CD14-positive monocyte (primary cell): ENCODE measurements around the gene ZNF101. TPM values are rescaled to one million over a fixed set of nuclear protein-coding genes. Genes with fewer than 3 reads are reported as not detected.

Experiments used
- DNase-seq, 3 donors: peaks; one replicate each; pipeline ENCODE4 v3.0.0-alpha.2; 2011 to 2022
- H2AFZ ChIP-seq: 2 replicates; pipeline ENCODE4 v1.6.0; 2012; ENCODE audit warnings: mild to moderate bottlenecking, low read depth, low read length, inconsistent platforms; ENCODE audit not compliant: insufficient read depth, poor library complexity, severe bottlenecking
- H3K27ac ChIP-seq, 2 donors: 1 replicate in 1 of 2; 2 replicates in 1 of 2; pipeline ENCODE4 v1.5.1; 2012 to 2013; ENCODE audit warnings: low read length in 2 of 2, control low read depth in 1 of 2, inconsistent platforms in 1 of 2, low read depth in 1 of 2, mild to moderate bottlenecking in 1 of 2
- H3K27me3 ChIP-seq, 2 donors: one replicate each; pipeline versions ENCODE4 v1.6.0 to v1.6.1; 2011 to 2013; ENCODE audit warnings: low read length in 2 of 2; ENCODE audit not compliant: control insufficient read depth in 2 of 2, insufficient read depth in 2 of 2
- H3K36me3 ChIP-seq, 2 donors: replicated peaks in 1 of 2; 1 replicate in 1 of 2; 2 replicates in 1 of 2; pipeline versions ENCODE4 v1.5.1 to v1.6.1; 2012 to 2013; ENCODE audit warnings: low read length in 2 of 2, control low read depth in 1 of 2, inconsistent platforms in 1 of 2, mild to moderate bottlenecking in 1 of 2; ENCODE audit not compliant: insufficient read depth in 2 of 2, control insufficient read depth in 1 of 2
- H3K4me1 ChIP-seq, 2 donors: 1 replicate in 1 of 2; 2 replicates in 1 of 2; pipeline versions ENCODE4 v1.5.1 to v1.6.1; 2012 to 2013; ENCODE audit warnings: low read length in 2 of 2, control low read depth in 1 of 2, inconsistent platforms in 1 of 2, mild to moderate bottlenecking in 1 of 2, moderate library complexity in 1 of 2; ENCODE audit not compliant: insufficient read depth in 2 of 2, control insufficient read depth in 1 of 2
- H3K4me2 ChIP-seq: replicated peaks from 2 replicates; pipeline ENCODE3; 2012; ENCODE audit warnings: low read length, moderate library complexity, mild to moderate bottlenecking; ENCODE audit not compliant: poor library complexity, severe bottlenecking; ENCODE audit errors: extremely low read depth
- H3K4me3 ChIP-seq, 3 experiments: fragments of 200-600 bp in 1 of 3; sonication (generic) in 1 of 3; replicated peaks in 1 of 3; 1 replicate in 2 of 3; 2 replicates in 1 of 3; pipeline ENCODE4 v1.5.1; 2011 to 2013; ENCODE audit warnings: low read length in 3 of 3, mild to moderate bottlenecking in 3 of 3, control low read depth in 2 of 3, low read depth in 2 of 3, inconsistent platforms in 1 of 3, moderate library complexity in 1 of 3
- H3K79me2 ChIP-seq: 2 replicates; pipeline ENCODE4 v1.6.0; 2012; ENCODE audit warnings: mild to moderate bottlenecking, control low read depth, inconsistent platforms, low read length, moderate library complexity; ENCODE audit not compliant: insufficient read depth
- H3K9ac ChIP-seq: 2 replicates; pipeline ENCODE4 v1.6.0; 2017; ENCODE audit warnings: low read length, mild to moderate bottlenecking; ENCODE audit not compliant: insufficient read depth, poor library complexity, severe bottlenecking
- H3K9me3 ChIP-seq, 2 donors: replicated peaks in 1 of 2; 1 replicate in 1 of 2; 2 replicates in 1 of 2; pipeline versions ENCODE4 v1.5.1 to v1.6.1; 2012 to 2013; ENCODE audit warnings: low read length in 2 of 2, control low read depth in 1 of 2; ENCODE audit not compliant: control insufficient read depth in 1 of 2, insufficient read depth in 1 of 2
- H4K20me1 ChIP-seq: 2 replicates; pipeline ENCODE4 v1.6.0; 2012; ENCODE audit warnings: mild to moderate bottlenecking, low read length, control low read depth, moderate library complexity; ENCODE audit not compliant: insufficient read depth
- H3K27ac Mint-ChIP-seq, 7 donors: one replicate each; pipeline ENCODE4 v1.8.0; 2020; ENCODE audit warnings: mild to moderate bottlenecking in 7 of 7, mixed read lengths in 7 of 7, moderate library complexity in 6 of 7, inconsistent platforms in 2 of 7
- H3K27me3 Mint-ChIP-seq, 3 donors: one replicate each; pipeline ENCODE4 v1.8.0; 2021 to 2022; ENCODE audit warnings: low read depth in 3 of 3, mild to moderate bottlenecking in 3 of 3, mixed read lengths in 3 of 3, moderate library complexity in 3 of 3, inconsistent platforms in 1 of 3
- H3K36me3 Mint-ChIP-seq, 2 donors: one replicate each; pipeline ENCODE4 v1.8.0; 2020; ENCODE audit warnings: mixed read lengths in 2 of 2, inconsistent platforms in 1 of 2, mild to moderate bottlenecking in 1 of 2
- H3K4me1 Mint-ChIP-seq: one replicate; pipeline ENCODE4 v1.8.0; 2020; ENCODE audit warnings: mild to moderate bottlenecking, mixed read lengths
- H3K4me3 Mint-ChIP-seq, 2 donors: one replicate each; pipeline ENCODE4 v1.8.0; 2020; ENCODE audit warnings: mild to moderate bottlenecking in 2 of 2, mixed read lengths in 2 of 2, moderate library complexity in 1 of 2
- H3K9me3 Mint-ChIP-seq, 7 donors: one replicate each; pipeline ENCODE4 v1.8.0; 2020 to 2022; ENCODE audit warnings: mixed read lengths in 7 of 7, mild to moderate bottlenecking in 6 of 7, moderate library complexity in 6 of 7, inconsistent platforms in 2 of 7
- WGBS: methylation state at CpG from one replicate; pipeline ENCODE4 v1.1.5; 2013; ENCODE audit warnings: missing lambda C conversion rate; ENCODE audit not compliant: insufficient coverage; 5-methylcytosine and 5-hydroxymethylcytosine counted together
- intact Hi-C, 2 donors: fragments of 100-400 bp; cut with micrococcal nuclease; formaldehyde crosslinking; loops; one replicate each; pipeline versions ENCODE4 v1.15.0 to v1.15.1; 2023
- polyA plus RNA-seq, 3 donors: library from polyadenylated mRNA; depleted of rRNA in 1 of 3; unstranded in 2 of 3; stranded (reverse) in 1 of 3; fragments of 300-500 nt in 2 of 3; fragments of >200 nt in 1 of 3; fragmentation: Illumina TruSeq in 2 of 3; gene quantifications; 1 replicate in 2 of 3; 2 replicates in 1 of 3; pipeline ENCODE4 v1.2.3, GENCODE V29; 2012 to 2021
- small RNA-seq: library from RNA; depleted of rRNA; stranded (forward); fragments of <200 nt; gene quantifications from one replicate; pipeline ENCODE3, GENCODE V24; 2012; ENCODE audit warnings: low read depth; ENCODE audit not compliant: insufficient read length
- TF ChIP-seq, protein P1 (sequence below): fragments of 200-600 bp; IDR thresholded peaks from one replicate; pipeline ENCODE4 v1.8.0; 2022; ENCODE audit warnings: antibody characterized with exemption, mild to moderate bottlenecking

ZNF101 gene
- polyA plus RNA-seq, 3 donors, result 4.5 to 8.4 (median 5.5) TPM

GRCh38 chr19:19732579-19733501, 64.2 kb downstream of the ZNF101 start, which contains the start of gene ZNF14:
Gene ZNF14 (minus strand): TSS chr19:19733112. CDS start chr19:19732958, 154 bp downstream.
- Mint-ChIP-seq H3K9me3 (peaks cover 50 to 93% (median 85%) of the 10 kb centered on the region in 7 donors), H3K36me3 (peaks cover 18 to 33% of the 10 kb centered on the region in 2 donors), H3K4me3 (peak within 1 kb of the TSS; percentile 96 to 97), H3K27me3 (peaks cover 0 to 9% (median 7%) of the 10 kb centered on the region in 3 donors), H3K4me1 (peaks cover 18% of the 10 kb centered on the region), H3K27ac (peak within 1 kb of the TSS; percentile 70 to 96 (median 82))
- Histone ChIP-seq H3K27me3 (no peaks in the 10 kb centered on the region), H4K20me1 (no peaks in the 10 kb centered on the region), H3K36me3 (peaks cover 0 to 37% of the 10 kb centered on the region in 2 donors), H3K27ac (peak within 1 kb of the TSS in 1 of 2 donors; percentile 65), H3K4me1 (peaks cover 7 to 19% of the 10 kb centered on the region in 2 donors), H3K9me3 (peaks cover 66 to 72% of the 10 kb centered on the region in 2 donors), H3K9ac (peak within 1 kb of the TSS; percentile 74), H3K4me3 (peak within 1 kb of the TSS; percentile 63 to 78 (median 77)), H3K4me2 (peak within 1 kb of the TSS; percentile 74), H3K79me2 (peaks cover 50% of the 10 kb centered on the region), H2AFZ (peak within 1 kb of the TSS; percentile 85)
- WGBS, result under 1% methylated on average over 51 of the region's 61 CpGs
- intact Hi-C loops, result loop anchor here (1.0 to 5.0 kb wide), 3 partner anchors 43 to 66 kb away; partner anchors contain the start of gene ZNF101 (in 1 of the 2)
- TF ChIP-seq, protein P1, sequence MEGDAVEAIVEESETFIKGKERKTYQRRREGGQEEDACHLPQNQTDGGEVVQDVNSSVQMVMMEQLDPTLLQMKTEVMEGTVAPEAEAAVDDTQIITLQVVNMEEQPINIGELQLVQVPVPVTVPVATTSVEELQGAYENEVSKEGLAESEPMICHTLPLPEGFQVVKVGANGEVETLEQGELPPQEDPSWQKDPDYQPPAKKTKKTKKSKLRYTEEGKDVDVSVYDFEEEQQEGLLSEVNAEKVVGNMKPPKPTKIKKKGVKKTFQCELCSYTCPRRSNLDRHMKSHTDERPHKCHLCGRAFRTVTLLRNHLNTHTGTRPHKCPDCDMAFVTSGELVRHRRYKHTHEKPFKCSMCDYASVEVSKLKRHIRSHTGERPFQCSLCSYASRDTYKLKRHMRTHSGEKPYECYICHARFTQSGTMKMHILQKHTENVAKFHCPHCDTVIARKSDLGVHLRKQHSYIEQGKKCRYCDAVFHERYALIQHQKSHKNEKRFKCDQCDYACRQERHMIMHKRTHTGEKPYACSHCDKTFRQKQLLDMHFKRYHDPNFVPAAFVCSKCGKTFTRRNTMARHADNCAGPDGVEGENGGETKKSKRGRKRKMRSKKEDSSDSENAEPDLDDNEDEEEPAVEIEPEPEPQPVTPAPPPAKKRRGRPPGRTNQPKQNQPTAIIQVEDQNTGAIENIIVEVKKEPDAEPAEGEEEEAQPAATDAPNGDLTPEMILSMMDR, result peak; percentile 21
- peak; percentile 81 to 87 (median 82) for DNase-seq

Small RNAs within 50 kb of the gene (small RNA-seq; reads per million reads assigned to genes)
- gene AC011458.2, result not detected

Other genes with a start within 250 kb of the ZNF101 start
- under 1 TPM in 2 of 3 donors, not detected in 1; 0.27 to 0.80 TPM for gene TSSK6, start 153.3 kb upstream of the ZNF101 start, polyA plus RNA-seq
- gene NDUFA13, start 152.6 kb upstream of the ZNF101 start, polyA plus RNA-seq, result 100 to 1,000 TPM in 2 of 3 donors, 10 to 100 TPM in 1; 86.7 to 433 (median 361) TPM
- 1 to 10 TPM in 1 of 3 donors, not detected in 2; 2.3 TPM for gene YJEFN3, start 139.9 kb upstream of the ZNF101 start, polyA plus RNA-seq
- gene CILP2, start 130.6 kb upstream of the ZNF101 start, polyA plus RNA-seq, result under 1 TPM in 1 of 3 donors, not detected in 2; 0.04 TPM
- 1 to 10 TPM in 1 of 3 donors, not detected in 2; 2.4 TPM for gene PBX4, start 50.2 kb upstream of the ZNF101 start, polyA plus RNA-seq
- gene LPAR2, start 40.6 kb upstream of the ZNF101 start, polyA plus RNA-seq, result 100 to 1,000 TPM in 1 of 3 donors, 1 to 10 TPM in 2; 1.9 to 108 (median 2.2) TPM
- gene GMIP, start 25.2 kb upstream of the ZNF101 start, polyA plus RNA-seq, result 10 to 100 TPM; 41.4 to 91.4 (median 75.1) TPM
- 100 to 1,000 TPM in 1 of 3 donors, 10 to 100 TPM in 2; 16.9 to 106 (median 21.9) TPM for gene ATP13A1, start 5.2 kb upstream of the ZNF101 start, polyA plus RNA-seq
- 1 to 10 TPM in 2 of 3 donors, under 1 TPM in 1; 0.88 to 2.1 (median 1.2) TPM for gene ZNF14, start 64.3 kb downstream of the ZNF101 start, polyA plus RNA-seq
- gene ZNF506, start 152.9 kb downstream of the ZNF101 start, polyA plus RNA-seq, result 1 to 10 TPM; 4.1 to 8.3 (median 6.1) TPM
- 1 to 10 TPM in 2 of 3 donors, under 1 TPM in 1; 0.45 to 1.5 (median 1.1) TPM for gene ZNF253, start 197.0 kb downstream of the ZNF101 start, polyA plus RNA-seq
- 1 to 10 TPM; 2.4 to 4.6 (median 2.8) TPM for gene ZNF93, start 232.1 kb downstream of the ZNF101 start, polyA plus RNA-seq